Activated B cell treated with CpG ODN at 0.5 μM for 24 hours (primary cell): ENCODE data around the gene ZNF814. TPM values are rescaled to one million over a fixed set of nuclear protein-coding genes. Genes with fewer than 3 reads are reported as not detected.
"Not testable (repeated sequence)": the region's sequence is repeated elsewhere in the genome, so short reads cannot be mapped to it uniquely, and the experiment has no call there.

Source experiments
- ATAC-seq: fragments of 200-7000 bp; cut with Tn5 transposase; one replicate; pipeline ENCODE4 v1.10.0; 2021; ENCODE audit warnings: low read depth, mild to moderate bottlenecking, moderate library complexity
- CTCF ChIA-PET: fragments of 350-600 bp; sonication (Branson Sonifier 250); formaldehyde crosslinking; loops from one replicate; lab custom pipeline; 2021; ENCODE audit warnings: antibody characterized with exemption; lab: Charles Lee
- POLR2A ChIA-PET: fragments of 350-600 bp; sonication (Branson Sonifier 250); formaldehyde crosslinking; loops from one replicate; lab custom pipeline; 2021; ENCODE audit warnings: antibody characterized with exemption; lab: Charles Lee
- DNase-seq: peaks from one replicate; pipeline ENCODE4 v3.0.0; 2022
- H3K27ac Mint-ChIP-seq: one replicate; pipeline ENCODE4 v1.8.0; 2020; ENCODE audit warnings: mixed read lengths
- H3K27me3 Mint-ChIP-seq: one replicate; pipeline ENCODE4 v1.8.0; 2021; ENCODE audit warnings: mixed read lengths
- H3K36me3 Mint-ChIP-seq: one replicate; pipeline ENCODE4 v1.8.0; 2021; ENCODE audit warnings: low read depth, mixed read lengths
- H3K4me1 Mint-ChIP-seq: one replicate; pipeline ENCODE4 v1.8.0; 2021; ENCODE audit warnings: mixed read lengths
- H3K4me3 Mint-ChIP-seq: one replicate; pipeline ENCODE4 v1.8.0; 2020; ENCODE audit warnings: mild to moderate bottlenecking, mixed read lengths
- H3K9me3 Mint-ChIP-seq: one replicate; pipeline ENCODE4 v1.8.0; 2020; ENCODE audit warnings: mixed read lengths
- CTCF ChIP-seq: fragments of 200-600 bp; IDR thresholded peaks from one replicate; pipeline ENCODE4 v1.8.0; 2022; ENCODE audit warnings: antibody characterized with exemption, mild to moderate bottlenecking
- intact Hi-C: fragments of 100-400 bp; cut with micrococcal nuclease; formaldehyde crosslinking; loops from one replicate; pipeline ENCODE4 v1.15.1; 2024
- total RNA-seq: library from RNA; stranded (reverse); gene quantifications from 2 replicates; pipeline ENCODE4 v1.2.3, GENCODE V29; 2022

ZNF814 gene
- total RNA-seq, 1 donor from 2014 or later: 84.0 TPM

GRCh38 chr19:57870225-57870624 lies 18.6 kb downstream of the ZNF814 start:
- POLR2A ChIA-PET: interaction anchor here (0.6 to 0.7 kb wide), 2 partner anchors 46 to 572 kb away, joined by 4 read pairs; partner anchors contain the start of gene ZNF417
- no peaks in the 10 kb centered on the region for H3K4me1 Mint-ChIP-seq
- ATAC-seq (no peak), DNase-seq (no peak)
- CTCF ChIA-PET: no interaction called here
- H3K27ac Mint-ChIP-seq: no peak overlapping the region
- no peak overlapping the region for H3K4me3 Mint-ChIP-seq
- peaks cover 69% of the 10 kb centered on the region for H3K36me3 Mint-ChIP-seq
- intact Hi-C loops: no loop called here
- peaks cover 32% of the 10 kb centered on the region for H3K9me3 Mint-ChIP-seq
- TF ChIP-seq CTCF: no peak
- no peaks in the 10 kb centered on the region for H3K27me3 Mint-ChIP-seq

- POLR2A ChIA-PET: interaction anchor here (0.6 to 0.7 kb wide), 2 partner anchors 47 to 571 kb away, joined by 4 read pairs; partner anchors contain the start of gene ZNF417
- ATAC-seq, intact Hi-C loops: not testable (repeated sequence)
Measured at GRCh38 chr19:57869655-57870054, 19.2 kb downstream of the ZNF814 start.

GRCh38 chr19:57867868-57868492 lies 20.9 kb downstream of the ZNF814 start:
- H3K4me3 Mint-ChIP-seq: no peak overlapping the region
- ATAC-seq (no peak), DNase-seq (no peak)
- H3K9me3 Mint-ChIP-seq: peaks cover 18% of the 10 kb centered on the region
- H3K27ac Mint-ChIP-seq: no peak overlapping the region
- POLR2A ChIA-PET: no interaction called here
- intact Hi-C loops: no loop called here
- TF ChIP-seq CTCF: no peak
- H3K27me3 Mint-ChIP-seq: no peaks in the 10 kb centered on the region
- CTCF ChIA-PET: no interaction called here
- no peaks in the 10 kb centered on the region for H3K4me1 Mint-ChIP-seq
- H3K36me3 Mint-ChIP-seq: peaks cover 68% of the 10 kb centered on the region

More at GRCh38 chr19:57869655-57870054, 19.2 kb downstream of the ZNF814 start:
- H3K27ac Mint-ChIP-seq, DNase-seq, H3K4me3 Mint-ChIP-seq, H3K4me1 Mint-ChIP-seq, H3K27me3 Mint-ChIP-seq, CTCF ChIA-PET: not testable (repeated sequence)
- H3K9me3 Mint-ChIP-seq: peaks cover 30% of the 10 kb centered on the region
- peaks cover 71% of the 10 kb centered on the region for H3K36me3 Mint-ChIP-seq

GRCh38 chr19:57862351-57862750 lies 26.5 kb downstream of the ZNF814 start:
- H3K36me3 Mint-ChIP-seq: peaks cover 78% of the 10 kb centered on the region
- ATAC-seq, H3K4me3 Mint-ChIP-seq, H3K27me3 Mint-ChIP-seq, intact Hi-C loops, H3K9me3 Mint-ChIP-seq, H3K4me1 Mint-ChIP-seq, CTCF ChIA-PET, DNase-seq, H3K27ac Mint-ChIP-seq: not testable (repeated sequence)
- POLR2A ChIA-PET: interaction anchor here (0.7 to 0.8 kb wide), 2 partner anchors 10 to 50 kb away, joined by 3 read pairs; no protein-coding TSS in a partner anchor

- ATAC-seq, intact Hi-C loops, H3K4me3 Mint-ChIP-seq, CTCF ChIA-PET, H3K27ac Mint-ChIP-seq, H3K9me3 Mint-ChIP-seq, H3K27me3 Mint-ChIP-seq, DNase-seq, POLR2A ChIA-PET: not testable (repeated sequence)
- Mint-ChIP-seq H3K36me3 (peaks cover 53% of the 10 kb centered on the region), H3K4me1 (peaks cover 23% of the 10 kb centered on the region)
Measured at GRCh38 chr19:57854117-57854516, 34.7 kb downstream of the ZNF814 start.

GRCh38 chr19:57851812-57852603 lies 36.8 kb downstream of the ZNF814 start:
- H3K4me3 Mint-ChIP-seq, intact Hi-C loops, ATAC-seq, CTCF ChIA-PET, DNase-seq, H3K27ac Mint-ChIP-seq, H3K9me3 Mint-ChIP-seq, H3K27me3 Mint-ChIP-seq: not testable (repeated sequence)
- H3K36me3 Mint-ChIP-seq: peaks cover 40% of the 10 kb centered on the region
- H3K4me1 Mint-ChIP-seq: peaks cover 24% of the 10 kb centered on the region
- POLR2A ChIA-PET: interaction anchor here (0.6 to 1.0 kb wide), 3 partner anchors 10 to 169 kb away, joined by 3 to 7 read pairs (median 4); no protein-coding TSS in a partner anchor
